Hepatocyte (in vitro differentiated cells): Measurements from ENCODE around the gene VRTN.
A peak's percentile ranks its signal among the peaks of the same experiment; 100 is the strongest.

ENCODE experiments used
- EZH2 ChIP-seq: fragments of 200-600 bp; sonication (generic); IDR thresholded peaks from 2 replicates; pipeline ENCODE4 v1.6.1; 2016; ENCODE audit warnings: antibody characterized with exemption, mild to moderate bottlenecking, borderline replicate concordance
- TF ChIP-seq, protein P1 (sequence below): fragments of 200-600 bp; sonication (generic); IDR thresholded peaks from 2 replicates; pipeline ENCODE4 v1.5.1; 2016; ENCODE audit warnings: antibody characterized with exemption, mild to moderate bottlenecking; ENCODE audit not compliant: poor library complexity

DNA sequence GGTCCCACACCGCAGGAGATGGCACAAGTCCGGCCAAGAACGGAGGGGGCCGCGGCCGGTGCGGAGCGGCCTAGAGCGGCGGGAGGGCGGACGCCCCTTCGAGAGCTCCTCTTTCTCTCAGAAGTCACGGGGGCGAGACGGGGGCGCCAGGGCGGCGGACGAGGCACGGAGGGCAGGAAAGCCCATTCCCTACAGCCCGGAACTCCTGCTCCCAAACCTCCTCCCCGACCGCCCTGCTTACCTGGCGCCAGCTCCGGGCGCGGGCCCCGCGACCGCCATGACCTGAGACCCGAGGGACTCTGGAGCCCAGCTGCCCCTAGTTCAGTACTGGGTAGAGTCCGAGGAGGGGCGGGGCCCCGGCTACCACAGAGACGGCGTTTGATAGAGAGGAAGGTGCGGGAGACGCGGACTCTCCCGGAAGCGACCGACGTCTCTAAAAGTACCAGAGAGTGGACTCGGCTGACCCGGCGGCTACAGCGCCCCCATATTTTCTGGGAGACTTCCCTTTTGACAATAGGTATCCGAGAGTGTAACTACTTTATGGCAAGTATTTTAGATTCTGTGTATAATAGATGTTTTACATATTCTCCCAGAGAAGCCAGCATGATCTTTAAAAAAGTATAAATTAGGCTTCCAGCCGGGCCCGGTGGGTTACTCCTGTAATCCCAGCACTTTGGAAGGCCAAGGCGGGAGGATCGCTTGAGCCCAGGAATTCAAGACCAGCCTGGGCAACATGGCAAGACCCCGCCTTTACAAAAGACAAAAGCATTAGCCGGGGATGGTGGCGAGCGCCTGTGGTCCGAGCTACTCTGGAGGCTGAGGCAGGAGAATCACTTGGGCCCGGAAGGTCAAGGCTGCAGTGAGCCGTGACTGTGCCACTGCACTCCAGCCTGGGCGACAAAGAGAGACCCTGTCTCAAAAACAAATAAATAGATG lies 45.4 kb upstream of the VRTN start, which contains the start of gene ABCD4:
- TF ChIP-seq, protein P1, sequence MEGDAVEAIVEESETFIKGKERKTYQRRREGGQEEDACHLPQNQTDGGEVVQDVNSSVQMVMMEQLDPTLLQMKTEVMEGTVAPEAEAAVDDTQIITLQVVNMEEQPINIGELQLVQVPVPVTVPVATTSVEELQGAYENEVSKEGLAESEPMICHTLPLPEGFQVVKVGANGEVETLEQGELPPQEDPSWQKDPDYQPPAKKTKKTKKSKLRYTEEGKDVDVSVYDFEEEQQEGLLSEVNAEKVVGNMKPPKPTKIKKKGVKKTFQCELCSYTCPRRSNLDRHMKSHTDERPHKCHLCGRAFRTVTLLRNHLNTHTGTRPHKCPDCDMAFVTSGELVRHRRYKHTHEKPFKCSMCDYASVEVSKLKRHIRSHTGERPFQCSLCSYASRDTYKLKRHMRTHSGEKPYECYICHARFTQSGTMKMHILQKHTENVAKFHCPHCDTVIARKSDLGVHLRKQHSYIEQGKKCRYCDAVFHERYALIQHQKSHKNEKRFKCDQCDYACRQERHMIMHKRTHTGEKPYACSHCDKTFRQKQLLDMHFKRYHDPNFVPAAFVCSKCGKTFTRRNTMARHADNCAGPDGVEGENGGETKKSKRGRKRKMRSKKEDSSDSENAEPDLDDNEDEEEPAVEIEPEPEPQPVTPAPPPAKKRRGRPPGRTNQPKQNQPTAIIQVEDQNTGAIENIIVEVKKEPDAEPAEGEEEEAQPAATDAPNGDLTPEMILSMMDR = peak; percentile 80
- no peak for TF ChIP-seq EZH2
